Left ventricle myocardium inferior (tissue), 1 donor: Measurements from ENCODE around the gene GALR2. TPM values are rescaled to one million over a fixed set of nuclear protein-coding genes. Genes with fewer than 3 reads are reported as not detected.
"Not testable (repeated sequence)": the region's sequence is repeated elsewhere in the genome, so short reads cannot be mapped to it uniquely, and the experiment has no call there.

ENCODE experiments used
- DNase-seq: peaks from one replicate; pipeline ENCODE4 v3.0.0-alpha.2; 2020
- H3K27ac ChIP-seq: fragments of 200-600 bp; replicated peaks from 2 replicates; pipeline ENCODE4 v1.8.0; 2021
- H3K27me3 ChIP-seq: fragments of 200-600 bp; 2 replicates; pipeline ENCODE4 v1.8.0; 2021; ENCODE audit warnings: low read depth
- H3K36me3 ChIP-seq: fragments of 200-600 bp; 2 replicates; pipeline ENCODE4 v1.8.0; 2021
- H3K4me1 ChIP-seq: fragments of 200-600 bp; 2 replicates; pipeline ENCODE4 v1.8.0; 2021
- H3K4me3 ChIP-seq: fragments of 200-600 bp; 2 replicates; pipeline ENCODE4 v1.8.0; 2021; ENCODE audit warnings: mild to moderate bottlenecking, moderate library complexity
- H3K9me3 ChIP-seq: fragments of 200-600 bp; replicated peaks from 2 replicates; pipeline ENCODE4 v1.8.0; 2021
- intact Hi-C: fragments of 100-400 bp; cut with micrococcal nuclease; formaldehyde crosslinking; loops from one replicate; pipeline ENCODE4 v1.11.0; 2022
- total RNA-seq: library from RNA; stranded (reverse); fragmentation: NEBNext Ultra II Directional; extraction: Animal tissue kit (Norgen Biotek cat#: 25700); gene quantifications from one replicate; pipeline ENCODE4 v1.2.1, GENCODE V29; 2021
- TF ChIP-seq, protein P1 (sequence below): fragments of 200-600 bp; IDR thresholded peaks from 2 replicates; pipeline ENCODE4 v1.8.0; 2021; ENCODE audit warnings: antibody characterized with exemption, mild to moderate bottlenecking, borderline replicate concordance
- donor health status: DM: no; HTN: yes; CAD: no; lungs with severe emphysema.

Gene GALR2
- total RNA-seq, 1 donor from 2014 or later = not detected

DNA sequence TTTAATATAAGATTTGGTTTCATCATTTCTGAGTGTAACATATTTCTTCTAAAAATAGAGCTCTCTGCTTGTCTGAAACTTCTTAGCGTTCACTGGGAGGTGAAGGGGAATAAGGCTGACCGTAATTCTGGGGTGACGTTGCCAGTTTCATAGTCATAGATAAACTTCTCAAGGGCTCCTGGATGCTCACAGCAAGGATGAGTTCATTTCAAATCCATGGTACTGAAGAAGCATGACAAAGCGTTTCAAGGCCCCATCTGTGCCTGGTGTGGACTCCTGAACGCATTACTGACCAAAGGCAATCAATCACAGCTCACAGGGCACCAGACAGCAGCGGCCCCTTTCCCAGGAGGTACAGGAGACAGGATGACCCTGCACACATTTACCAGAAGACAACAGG is 35.5 kb upstream of the GALR2 start:
- intact Hi-C loops = no loop called here
- no peak overlapping the region for H3K27ac ChIP-seq
- H3K36me3 ChIP-seq = peaks cover 64% of the 10 kb centered on the region
- H3K27me3 ChIP-seq = no peaks in the 10 kb centered on the region
- DNase-seq = no peak
- peaks cover 6% of the 10 kb centered on the region for H3K4me1 ChIP-seq
- TF ChIP-seq, protein P1, sequence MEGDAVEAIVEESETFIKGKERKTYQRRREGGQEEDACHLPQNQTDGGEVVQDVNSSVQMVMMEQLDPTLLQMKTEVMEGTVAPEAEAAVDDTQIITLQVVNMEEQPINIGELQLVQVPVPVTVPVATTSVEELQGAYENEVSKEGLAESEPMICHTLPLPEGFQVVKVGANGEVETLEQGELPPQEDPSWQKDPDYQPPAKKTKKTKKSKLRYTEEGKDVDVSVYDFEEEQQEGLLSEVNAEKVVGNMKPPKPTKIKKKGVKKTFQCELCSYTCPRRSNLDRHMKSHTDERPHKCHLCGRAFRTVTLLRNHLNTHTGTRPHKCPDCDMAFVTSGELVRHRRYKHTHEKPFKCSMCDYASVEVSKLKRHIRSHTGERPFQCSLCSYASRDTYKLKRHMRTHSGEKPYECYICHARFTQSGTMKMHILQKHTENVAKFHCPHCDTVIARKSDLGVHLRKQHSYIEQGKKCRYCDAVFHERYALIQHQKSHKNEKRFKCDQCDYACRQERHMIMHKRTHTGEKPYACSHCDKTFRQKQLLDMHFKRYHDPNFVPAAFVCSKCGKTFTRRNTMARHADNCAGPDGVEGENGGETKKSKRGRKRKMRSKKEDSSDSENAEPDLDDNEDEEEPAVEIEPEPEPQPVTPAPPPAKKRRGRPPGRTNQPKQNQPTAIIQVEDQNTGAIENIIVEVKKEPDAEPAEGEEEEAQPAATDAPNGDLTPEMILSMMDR = no peak
- no peaks in the 10 kb centered on the region for H3K9me3 ChIP-seq
- H3K4me3 ChIP-seq = no peak overlapping the region

DNA sequence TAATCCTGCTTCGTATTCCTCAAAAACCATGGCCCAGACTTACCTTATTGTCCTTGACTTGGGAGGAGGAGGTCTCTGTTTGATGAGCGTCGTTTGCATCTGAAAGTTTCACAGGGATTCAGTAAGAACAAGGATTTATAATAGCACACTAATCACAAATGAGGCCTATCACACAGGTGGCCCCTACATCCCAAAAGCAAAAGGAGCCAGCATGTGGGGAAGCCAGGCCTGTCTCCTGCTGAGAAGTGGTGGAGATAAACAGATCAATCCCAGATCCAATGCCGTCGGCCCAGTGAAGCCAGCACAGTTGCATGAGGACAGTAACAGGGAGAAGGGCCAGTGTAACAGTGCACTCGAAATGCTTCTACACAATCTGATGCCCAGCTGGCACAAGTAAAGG is 34.2 kb upstream of the GALR2 start:
- no peak overlapping the region for H3K4me3 ChIP-seq
- DNase-seq = no peak
- no peak overlapping the region for H3K27ac ChIP-seq
- H3K27me3 ChIP-seq = no peaks in the 10 kb centered on the region
- no peaks in the 10 kb centered on the region for H3K9me3 ChIP-seq
- peaks cover 76% of the 10 kb centered on the region for H3K36me3 ChIP-seq
- peaks cover 6% of the 10 kb centered on the region for H3K4me1 ChIP-seq
- TF ChIP-seq, protein P1 = no peak
- intact Hi-C loops = no loop called here

DNA sequence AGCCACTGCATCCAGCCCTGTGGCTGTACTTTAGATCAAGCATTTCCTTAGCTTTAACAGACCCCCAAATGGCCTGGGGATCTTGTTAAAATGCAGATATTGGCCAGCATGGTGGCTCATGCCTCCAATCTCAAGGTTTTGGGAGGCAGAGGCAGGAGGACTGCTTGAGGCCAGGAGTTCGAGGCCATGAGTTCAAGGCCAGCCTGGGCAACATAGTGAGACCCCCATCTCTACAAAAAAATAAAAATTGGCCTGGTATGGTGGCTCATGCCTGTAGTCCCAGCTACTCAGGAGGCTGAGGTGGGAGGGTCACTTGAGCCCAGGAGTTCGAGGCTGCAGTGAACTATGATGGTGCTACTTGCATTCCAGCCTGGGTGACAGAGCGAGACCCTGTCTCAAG is 31.7 kb upstream of the GALR2 start:
- DNase-seq, H3K4me1 ChIP-seq, H3K4me3 ChIP-seq, H3K9me3 ChIP-seq, H3K27ac ChIP-seq, H3K27me3 ChIP-seq, intact Hi-C loops: not testable (repeated sequence)
- peaks cover 99% of the 10 kb centered on the region for H3K36me3 ChIP-seq

DNA sequence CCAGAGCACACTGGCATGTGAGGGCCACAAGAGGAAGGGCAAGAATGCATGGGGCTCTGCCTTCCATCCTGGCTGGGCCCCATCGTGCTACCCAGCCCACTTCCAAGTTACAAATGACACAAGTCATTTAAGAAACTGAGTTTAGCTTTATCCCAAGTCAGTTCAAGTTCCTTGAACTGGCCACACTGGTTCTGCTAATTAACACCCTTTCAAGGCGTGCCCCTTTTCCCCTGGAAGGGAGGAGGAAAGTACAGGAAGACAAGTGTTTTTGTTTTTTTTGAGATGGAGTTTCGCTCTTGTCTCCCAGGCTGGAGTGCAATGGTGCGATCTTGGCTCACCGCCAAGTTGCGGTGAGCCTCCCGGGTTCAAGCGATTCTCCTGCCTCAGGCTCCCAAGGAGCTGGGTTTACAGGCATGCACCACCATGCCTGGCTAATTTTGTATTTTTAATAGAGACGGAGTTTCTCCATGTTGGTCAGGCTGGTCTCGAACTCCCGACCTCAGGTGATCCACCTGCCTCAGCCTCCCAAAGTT is 30.0 kb upstream of the GALR2 start:
- H3K27ac ChIP-seq, H3K4me3 ChIP-seq, H3K27me3 ChIP-seq, DNase-seq, intact Hi-C loops, H3K4me1 ChIP-seq, H3K9me3 ChIP-seq: not testable (repeated sequence)
- peaks cover 100% of the 10 kb centered on the region for H3K36me3 ChIP-seq

DNA sequence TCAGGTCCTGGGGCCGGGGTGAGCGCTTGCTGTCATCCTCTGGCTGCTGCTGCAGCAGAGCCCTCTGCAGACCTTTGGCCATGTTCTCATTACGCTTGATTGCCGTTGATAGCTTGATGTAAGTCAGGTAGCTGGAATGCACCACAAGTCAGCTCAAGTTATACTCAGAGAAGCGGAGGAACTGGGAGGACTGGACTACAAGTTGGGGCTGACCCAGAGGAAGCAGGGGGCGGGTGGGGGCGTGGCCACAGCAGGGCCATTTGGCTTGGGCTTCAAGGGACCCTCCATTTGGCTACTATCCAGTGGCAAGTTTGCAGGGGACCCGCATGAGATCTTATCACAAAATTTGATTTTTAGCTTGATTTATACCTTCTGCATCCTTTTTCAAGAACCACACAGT is 28.5 kb upstream of the GALR2 start:
- no peaks in the 10 kb centered on the region for H3K27me3 ChIP-seq
- no peak overlapping the region for H3K27ac ChIP-seq
- no peak overlapping the region for H3K4me3 ChIP-seq
- H3K4me1 ChIP-seq = peaks cover 5% of the 10 kb centered on the region
- H3K36me3 ChIP-seq = peaks cover 100% of the 10 kb centered on the region
- DNase-seq = no peak
- intact Hi-C loops = no loop called here
- TF ChIP-seq, protein P1 = no peak
- H3K9me3 ChIP-seq = no peaks in the 10 kb centered on the region

DNA sequence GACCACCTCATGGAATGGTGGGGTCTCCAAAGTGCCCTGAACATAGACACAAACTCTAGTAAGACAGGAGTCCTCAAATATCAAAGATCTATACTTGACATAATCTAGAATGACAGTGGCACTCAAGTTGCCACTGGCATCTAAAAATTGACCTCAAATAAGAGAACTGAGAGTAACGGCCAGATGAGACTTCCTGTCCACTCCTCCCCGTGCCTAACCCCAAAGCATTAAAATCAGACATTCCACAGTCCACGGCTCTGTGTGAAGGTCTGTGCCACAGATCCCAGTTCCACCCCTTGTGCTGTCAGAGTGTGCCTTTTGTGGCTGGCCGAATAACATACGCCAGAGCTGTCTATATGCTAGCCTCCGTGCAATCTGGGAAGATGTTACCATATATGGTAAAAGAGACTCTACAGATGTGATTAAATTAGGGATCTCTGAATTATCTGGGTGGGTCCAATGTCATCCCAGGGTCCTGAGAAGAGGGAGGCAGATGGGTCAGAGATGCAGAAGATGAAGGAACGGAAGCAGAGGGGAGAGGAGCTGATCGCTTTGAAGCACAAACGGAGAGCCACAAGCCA is 26.5 kb upstream of the GALR2 start:
- TF ChIP-seq, protein P1 = no peak
- Histone ChIP-seq H3K9me3 (no peaks in the 10 kb centered on the region), H3K36me3 (peaks cover 99% of the 10 kb centered on the region), H3K27ac (no peak overlapping the region), H3K4me3 (no peak overlapping the region), H3K27me3 (no peaks in the 10 kb centered on the region), H3K4me1 (peaks cover 7% of the 10 kb centered on the region)
- no peak for DNase-seq
- intact Hi-C loops = no loop called here

DNA sequence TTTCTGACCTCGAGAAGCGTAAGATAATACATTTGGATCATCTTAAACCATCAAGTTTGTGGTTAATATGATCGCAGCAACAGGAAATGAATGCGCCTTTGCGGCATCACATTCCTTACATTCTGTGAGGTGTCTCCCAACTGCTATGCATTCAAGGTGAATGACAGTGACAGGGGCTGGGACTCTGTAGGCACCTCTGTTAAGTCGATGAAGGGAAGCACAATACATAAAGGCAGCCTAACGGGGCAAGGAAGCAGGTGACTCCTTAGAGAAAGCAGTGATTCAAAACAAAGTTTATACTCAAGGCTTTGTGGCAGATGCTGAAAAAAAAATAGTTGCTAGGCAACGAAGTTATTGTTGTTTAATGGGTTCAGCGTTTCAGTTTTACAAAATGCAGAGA is 25.9 kb upstream of the GALR2 start:
- Histone ChIP-seq H3K4me3 (no peak overlapping the region), H3K9me3 (no peaks in the 10 kb centered on the region), H3K27me3 (no peaks in the 10 kb centered on the region), H3K4me1 (peaks cover 7% of the 10 kb centered on the region), H3K36me3 (peaks cover 99% of the 10 kb centered on the region), H3K27ac (no peak overlapping the region)
- TF ChIP-seq, protein P1 = no peak
- intact Hi-C loops = no loop called here
- no peak for DNase-seq
